GM12892 (cell line): Measurements from ENCODE around the gene HOXC9.
A peak's percentile ranks its signal among the peaks of the same experiment; 100 is the strongest.

ENCODE experiments used
- DNase-seq: peaks from one replicate; pipeline ENCODE4 v3.0.0; 2011; ENCODE audit not compliant: insufficient read length
- FAIRE-seq: peaks from 2 replicates; lab custom pipeline; 2011; peaks lifted over from hg19 to GRCh38; lab: Jason Lieb, UNC
- POLR2A ChIP-seq: IDR thresholded peaks from 2 replicates; pipeline ENCODE4 v1.6.1; 2011; ENCODE audit warnings: low read depth, low read length, control low read depth
- POLR2AphosphoS5 ChIP-seq: IDR thresholded peaks from 2 replicates; pipeline ENCODE4 v1.6.1; 2011; ENCODE audit warnings: low read depth, low read length, control low read depth
- TAF1 ChIP-seq: IDR thresholded peaks from 2 replicates; pipeline ENCODE4 v1.6.1; 2011; ENCODE audit warnings: low read depth, mild to moderate bottlenecking, control low read depth, low read length, borderline replicate concordance

The HOXC9 gene

GRCh38 chr12:54047160-54047963 lies 47.4 kb downstream of the HOXC9 start:
- no peak for FAIRE-seq
- no peak for DNase-seq
- TF ChIP-seq POLR2A (no peak), POLR2AphosphoS5 (no peak), TAF1 (no peak)

- no peak for DNase-seq
- FAIRE-seq: no peak
- TF ChIP-seq TAF1 (no peak), POLR2A (no peak), POLR2AphosphoS5 (no peak)
These were observed 48.0 kb downstream of the HOXC9 start for GRCh38 chr12:54047964-54048303.

GRCh38 chr12:54048406-54049093 lies 48.6 kb downstream of the HOXC9 start:
- FAIRE-seq: no peak
- TF ChIP-seq TAF1: no peak
- TF ChIP-seq POLR2A: no peak
- no peak for TF ChIP-seq POLR2AphosphoS5
- no peak for DNase-seq

- DNase-seq: no peak
- no peak for FAIRE-seq
- TF ChIP-seq TAF1: no peak
These were observed 49.1 kb downstream of the HOXC9 start for GRCh38 chr12:54049108-54049507.

- TF ChIP-seq POLR2AphosphoS5: no peak
- TF ChIP-seq TAF1: no peak
- TF ChIP-seq POLR2A: no peak
- DNase-seq (no peak), FAIRE-seq (peak; percentile 56)
These were observed 50.5 kb downstream of the HOXC9 start for GRCh38 chr12:54050482-54050810.

GRCh38 chr12:54051026-54051842 lies 51.3 kb downstream of the HOXC9 start:
- no peak for TF ChIP-seq TAF1
- no peak for TF ChIP-seq POLR2A
- TF ChIP-seq POLR2AphosphoS5: no peak
- peak; percentile 69 for FAIRE-seq
- DNase-seq: no peak

- FAIRE-seq (no peak), DNase-seq (no peak)
- TF ChIP-seq POLR2A (no peak), TAF1 (no peak), POLR2AphosphoS5 (no peak)
These were observed 52.0 kb downstream of the HOXC9 start for GRCh38 chr12:54051874-54052437.

- DNase-seq (no peak), FAIRE-seq (no peak)
- TF ChIP-seq POLR2AphosphoS5 (no peak), TAF1 (no peak), POLR2A (no peak)
These were observed 52.6 kb downstream of the HOXC9 start for GRCh38 chr12:54052438-54053002.
